ENCODE data around the gene TSPAN17.
A peak's percentile ranks its signal among the peaks of the same experiment; 100 is the strongest.

The TSPAN17 gene

GRCh38 chr5:176643491-176644219 is 3.6 kb upstream of the TSPAN17 start:
- Histone ChIP-seq H3K27ac (ENCODE audit: low read depth, low read length) (no peak overlapping the region), H3K79me1 (ENCODE audit: low read length) (peaks cover 10% of the 10 kb centered on the region), H3K4ac (ENCODE audit: low read depth, low read length) (no peak overlapping the region), H3K79me2 (ENCODE audit: control insufficient read depth, insufficient read depth, low read length, poor library complexity) (peaks cover 6% of the 10 kb centered on the region), H4K8ac (ENCODE audit: low read depth, low read length) (no peak overlapping the region), H3K9ac (ENCODE audit: low read length) (no peak overlapping the region), H2BK5ac (ENCODE audit: low read depth, low read length, poor library complexity) (no peak overlapping the region), H2AK5ac (ENCODE audit: low read length) (no peak overlapping the region), H2AFZ (ENCODE audit: insufficient read depth, low read length, poor library complexity) (no peak overlapping the region), H3K9me3 (ENCODE audit: insufficient read depth, low read depth, low read length) (no peaks in the 10 kb centered on the region), H3K4me1 (ENCODE audit: control insufficient read depth in 1 of 2, insufficient read depth in 2 of 2, low read length in 2 of 2) (peaks cover 11 to 12% of the 10 kb centered on the region in 2 experiments), H2BK12ac (ENCODE audit: low read length) (no peak overlapping the region), H4K12ac (ENCODE audit: low read depth, low read length) (no peak overlapping the region), H3K23ac (ENCODE audit: low read length) (no peak overlapping the region), H3K14ac (ENCODE audit: low read length) (no peak overlapping the region), H3K27me3 (ENCODE audit: insufficient read depth, low read length) (no peaks in the 10 kb centered on the region), H3K4me2 (ENCODE audit: low read length) (no peak overlapping the region), H3K4me3 (ENCODE audit: low read depth, low read length) (no peak overlapping the region), H3K36me3 (ENCODE audit: control insufficient read depth in 1 of 2, insufficient read depth in 2 of 2, low read length in 2 of 2) (no peaks in the 10 kb centered on the region), H4K91ac (ENCODE audit: low read depth, low read length) (no peak overlapping the region), H3K18ac (ENCODE audit: low read length) (no peak overlapping the region), H2BK120ac (ENCODE audit: insufficient read depth, low read length, poor library complexity) (no peak overlapping the region)
- WGBS (ENCODE audit: extremely low coverage, insufficient coverage, insufficient read length) = no CpG with 5 or more reads among the region's 11 CpGs
- no peak for DNase-seq

DNA sequence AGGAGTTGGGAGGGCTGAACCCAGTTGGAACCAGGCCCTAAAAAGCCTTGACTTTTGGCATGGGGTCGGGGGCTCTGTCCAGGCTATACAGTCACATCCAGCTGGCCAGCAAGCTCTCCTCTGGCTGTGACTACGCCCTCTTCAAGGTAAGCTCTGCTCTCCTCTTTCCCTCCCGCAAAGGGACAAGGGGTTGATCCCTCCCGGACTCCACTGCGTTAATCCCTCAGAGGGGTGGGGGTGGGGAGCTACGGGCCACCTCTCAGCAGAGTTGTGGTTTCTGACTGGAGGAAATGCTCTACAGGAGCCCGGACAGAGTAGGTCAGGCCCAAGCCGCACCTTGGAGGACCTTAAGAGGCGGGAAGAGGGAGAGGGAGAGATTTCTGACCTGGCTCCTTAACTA is 3.0 kb upstream of the TSPAN17 start:
- Histone ChIP-seq H2AK5ac (ENCODE audit: low read length) (no peak overlapping the region), H3K4me1 (ENCODE audit: control insufficient read depth in 1 of 2, insufficient read depth in 2 of 2, low read length in 2 of 2) (peaks cover 11 to 12% of the 10 kb centered on the region in 2 experiments), H2BK120ac (ENCODE audit: insufficient read depth, low read length, poor library complexity) (no peak overlapping the region), H4K91ac (ENCODE audit: low read depth, low read length) (no peak overlapping the region), H3K79me2 (ENCODE audit: control insufficient read depth, insufficient read depth, low read length, poor library complexity) (peaks cover 6% of the 10 kb centered on the region), H3K18ac (ENCODE audit: low read length) (no peak overlapping the region), H3K23ac (ENCODE audit: low read length) (no peak overlapping the region), H3K9me3 (ENCODE audit: insufficient read depth, low read depth, low read length) (no peaks in the 10 kb centered on the region), H3K27ac (ENCODE audit: low read depth, low read length) (no peak overlapping the region), H4K8ac (ENCODE audit: low read depth, low read length) (no peak overlapping the region), H2BK12ac (ENCODE audit: low read length) (no peak overlapping the region), H4K12ac (ENCODE audit: low read depth, low read length) (no peak overlapping the region), H3K79me1 (ENCODE audit: low read length) (peaks cover 10% of the 10 kb centered on the region), H3K4ac (ENCODE audit: low read depth, low read length) (no peak overlapping the region), H2AFZ (ENCODE audit: insufficient read depth, low read length, poor library complexity) (no peak overlapping the region), H3K27me3 (ENCODE audit: insufficient read depth, low read length) (no peaks in the 10 kb centered on the region), H3K14ac (ENCODE audit: low read length) (no peak overlapping the region), H3K4me2 (ENCODE audit: low read length) (no peak overlapping the region), H3K4me3 (ENCODE audit: low read depth, low read length) (no peak overlapping the region), H3K36me3 (ENCODE audit: control insufficient read depth in 1 of 2, insufficient read depth in 2 of 2, low read length in 2 of 2) (no peaks in the 10 kb centered on the region), H3K9ac (ENCODE audit: low read length) (no peak overlapping the region), H2BK5ac (ENCODE audit: low read depth, low read length, poor library complexity) (no peak overlapping the region)
- DNase-seq = no peak
- no CpG with 5 or more reads among the region's 9 CpGs for WGBS (ENCODE audit: extremely low coverage, insufficient coverage, insufficient read length)

DNA sequence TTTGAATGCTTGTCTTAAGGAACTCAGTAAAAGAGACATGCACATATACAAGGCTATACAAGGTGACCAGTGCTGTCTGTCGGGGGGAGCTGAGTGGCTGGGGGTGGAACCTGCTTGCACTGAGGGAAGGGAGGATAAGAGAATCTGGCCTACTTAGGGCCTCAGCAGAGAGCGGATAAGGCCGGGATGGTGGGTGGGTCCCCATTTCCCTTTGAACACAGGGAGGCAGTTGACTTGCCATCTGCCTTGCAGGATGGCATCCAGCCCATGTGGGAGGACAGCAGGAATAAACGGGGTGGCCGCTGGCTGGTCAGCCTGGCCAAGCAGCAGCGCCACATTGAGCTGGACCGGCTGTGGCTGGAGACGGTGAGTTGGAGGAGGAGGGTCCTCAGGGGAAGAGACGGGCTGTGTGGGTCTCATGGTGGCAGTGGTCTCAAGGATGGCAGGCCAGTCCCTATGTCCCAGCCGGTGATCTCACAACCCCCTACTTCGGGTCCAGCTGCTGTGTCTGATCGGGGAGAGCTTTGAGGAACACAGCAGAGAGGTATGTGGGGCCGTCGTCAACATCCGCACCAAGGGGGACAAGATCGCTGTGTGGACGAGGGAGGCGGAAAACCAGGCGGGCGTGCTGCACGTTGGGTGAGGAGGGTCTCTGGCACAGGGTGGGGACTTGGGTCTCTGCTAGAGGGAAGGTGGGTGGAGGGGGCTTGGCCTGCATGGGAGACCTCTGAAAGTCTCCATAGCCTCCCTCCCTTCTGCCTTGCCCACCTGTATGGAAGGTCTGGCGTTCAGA is 2.2 kb upstream of the TSPAN17 start:
- Histone ChIP-seq H3K4ac (ENCODE audit: low read depth, low read length) (no peak overlapping the region), H3K79me2 (ENCODE audit: control insufficient read depth, insufficient read depth, low read length, poor library complexity) (peaks cover 6% of the 10 kb centered on the region), H3K27me3 (ENCODE audit: insufficient read depth, low read length) (no peaks in the 10 kb centered on the region), H4K91ac (ENCODE audit: low read depth, low read length) (no peak overlapping the region), H2AK5ac (ENCODE audit: low read length) (no peak overlapping the region), H3K18ac (ENCODE audit: low read length) (no peak overlapping the region), H3K4me2 (ENCODE audit: low read length) (no peak overlapping the region), H2BK12ac (ENCODE audit: low read length) (no peak overlapping the region), H3K9me3 (ENCODE audit: insufficient read depth, low read depth, low read length) (no peaks in the 10 kb centered on the region), H3K14ac (ENCODE audit: low read length) (no peak overlapping the region), H3K4me1 (ENCODE audit: control insufficient read depth in 1 of 2, insufficient read depth in 2 of 2, low read length in 2 of 2) (peaks cover 11 to 12% of the 10 kb centered on the region in 2 experiments), H2BK120ac (ENCODE audit: insufficient read depth, low read length, poor library complexity) (no peak overlapping the region), H3K9ac (ENCODE audit: low read length) (no peak overlapping the region), H4K12ac (ENCODE audit: low read depth, low read length) (no peak overlapping the region), H3K23ac (ENCODE audit: low read length) (no peak overlapping the region), H3K27ac (ENCODE audit: low read depth, low read length) (no peak overlapping the region), H3K79me1 (ENCODE audit: low read length) (peaks cover 10% of the 10 kb centered on the region), H2BK5ac (ENCODE audit: low read depth, low read length, poor library complexity) (no peak overlapping the region), H4K8ac (ENCODE audit: low read depth, low read length) (no peak overlapping the region), H2AFZ (ENCODE audit: insufficient read depth, low read length, poor library complexity) (no peak overlapping the region), H3K4me3 (ENCODE audit: low read depth, low read length) (no peak overlapping the region), H3K36me3 (ENCODE audit: control insufficient read depth in 1 of 2, insufficient read depth in 2 of 2, low read length in 2 of 2) (no peaks in the 10 kb centered on the region)
- WGBS (ENCODE audit: extremely low coverage, insufficient coverage, insufficient read length) = no CpG with 5 or more reads among the region's 22 CpGs
- no peak for DNase-seq

DNA sequence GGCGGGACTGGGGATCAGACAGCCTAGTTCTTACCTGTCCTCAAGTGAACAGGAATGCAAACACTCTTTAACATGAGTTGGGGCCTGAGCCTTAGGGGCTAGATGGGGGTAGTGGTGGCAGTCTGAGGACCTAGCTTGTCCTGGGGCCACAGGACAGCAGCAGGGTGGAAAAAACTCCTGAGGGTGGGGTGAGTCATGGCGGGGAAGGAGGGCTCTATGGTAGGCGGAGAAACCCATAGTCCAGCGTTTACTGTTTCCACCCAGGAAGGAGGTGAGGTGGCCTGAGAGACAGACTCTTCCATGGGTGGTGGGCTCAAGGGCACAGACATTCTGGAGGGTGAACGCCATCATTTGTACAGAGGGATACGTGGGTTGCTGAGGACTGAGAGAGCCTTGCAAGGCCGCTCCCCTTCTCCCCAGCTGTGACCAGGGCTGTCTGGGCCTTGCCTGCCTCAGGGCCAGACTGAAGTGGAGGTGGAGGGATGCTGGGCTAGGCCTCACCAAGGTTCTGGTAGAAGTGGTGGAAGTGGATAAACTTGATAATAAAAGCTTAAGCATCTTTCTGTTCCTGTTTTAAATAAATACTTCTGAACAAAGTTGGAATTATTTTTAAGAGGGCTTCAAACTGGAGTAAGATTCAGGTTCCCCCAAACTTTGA is 1.1 kb upstream of the TSPAN17 start:
- Histone ChIP-seq H4K91ac (ENCODE audit: low read depth, low read length) (peak overlapping the region; percentile 72), H3K4me1 (ENCODE audit: control insufficient read depth in 1 of 2, insufficient read depth in 2 of 2, low read length in 2 of 2) (peaks cover 11 to 12% of the 10 kb centered on the region in 2 experiments)
- no CpG with 5 or more reads among the region's 7 CpGs for WGBS (ENCODE audit: extremely low coverage, insufficient coverage, insufficient read length)

More for the DNA sequence above, 1.1 kb upstream of the TSPAN17 start:
- H3K9ac ChIP-seq (ENCODE audit: low read length) = no peak overlapping the region
- H2AK5ac ChIP-seq (ENCODE audit: low read length) = no peak overlapping the region
- H4K8ac ChIP-seq (ENCODE audit: low read depth, low read length) = peak overlapping the region; percentile 83
- DNase-seq = peak; percentile 63 to 68
- H3K4ac ChIP-seq (ENCODE audit: low read depth, low read length) = no peak overlapping the region
- no peak overlapping the region for H3K4me2 ChIP-seq (ENCODE audit: low read length)
- H2BK5ac ChIP-seq (ENCODE audit: low read depth, low read length, poor library complexity) = no peak overlapping the region
- H2BK120ac ChIP-seq (ENCODE audit: insufficient read depth, low read length, poor library complexity) = no peak overlapping the region
- no peaks in the 10 kb centered on the region for H3K27me3 ChIP-seq (ENCODE audit: insufficient read depth, low read length)
- no peak overlapping the region for H3K23ac ChIP-seq (ENCODE audit: low read length)
- H4K12ac ChIP-seq (ENCODE audit: low read depth, low read length) = no peak overlapping the region
- peaks cover 6% of the 10 kb centered on the region for H3K79me2 ChIP-seq (ENCODE audit: control insufficient read depth, insufficient read depth, low read length, poor library complexity)
- no peak overlapping the region for H3K14ac ChIP-seq (ENCODE audit: low read length)
- H3K9me3 ChIP-seq (ENCODE audit: insufficient read depth, low read depth, low read length) = no peaks in the 10 kb centered on the region
- no peak overlapping the region for H3K27ac ChIP-seq (ENCODE audit: low read depth, low read length)
- no peak overlapping the region for H3K18ac ChIP-seq (ENCODE audit: low read length)
- no peak overlapping the region for H2AFZ ChIP-seq (ENCODE audit: insufficient read depth, low read length, poor library complexity)
- H3K4me3 ChIP-seq (ENCODE audit: low read depth, low read length) = no peak overlapping the region
- peaks cover 10% of the 10 kb centered on the region for H3K79me1 ChIP-seq (ENCODE audit: low read length)
- no peaks in the 10 kb centered on the region for H3K36me3 ChIP-seq (ENCODE audit: control insufficient read depth in 1 of 2, insufficient read depth in 2 of 2, low read length in 2 of 2)
- no peak overlapping the region for H2BK12ac ChIP-seq (ENCODE audit: low read length)

Measured in trophoblast cell (in vitro differentiated cells and primary cell).